K562 (cell line): ENCODE measurements around the gene FOXJ1. TPM values are rescaled to one million over a fixed set of nuclear protein-coding genes. Genes with fewer than 3 reads are reported as not detected.

Source experiments
- ARHGAP35 ChIP-seq: fragments of 450-650 bp; IDR thresholded peaks from 2 replicates; pipeline ENCODE4 v1.6.1; 2018; ENCODE audit not compliant: partially characterized antibody
- BHLHE40 ChIP-seq: IDR thresholded peaks from 2 replicates; pipeline ENCODE4 v1.6.1; 2011; ENCODE audit warnings: low read length, improper control_type of control experiment
- BRD4 ChIP-seq: fragments of 200-600 bp; sonication (generic); IDR thresholded peaks from 2 replicates; pipeline ENCODE4 v1.6.1; 2017; ENCODE audit warnings: inconsistent platforms
- CEBPG ChIP-seq, 3 experiments: fragments of 200-800 bp in 1 of 3; sonication (Bioruptor generic) in 1 of 3; sonication (generic) in 1 of 3; formaldehyde crosslinking in 1 of 3; IDR thresholded peaks in 2 of 3; conservative IDR thresholded peaks in 1 of 3; 2 replicates each; pipeline versions ENCODE4 v1.6.1 to v1.8.0; 2016 to 2022; ENCODE audit warnings: missing compliant biosample characterization in 2 of 3, missing genetic modification characterization in 2 of 3, mild to moderate bottlenecking in 1 of 3, missing genetic modification reagents in 1 of 3
- DDX20 ChIP-seq: fragments of 450-650 bp; IDR thresholded peaks from 2 replicates; pipeline ENCODE4 v1.6.1; 2016; ENCODE audit warnings: missing genetic modification characterization, low read depth, mild to moderate bottlenecking, missing compliant biosample characterization, moderate library complexity
- ESRRA ChIP-seq: fragments of 450-650 bp; IDR thresholded peaks from 2 replicates; pipeline ENCODE4 v1.6.1; 2014; ENCODE audit warnings: low read depth, mild to moderate bottlenecking, moderate library complexity, borderline replicate concordance
- HEY1 ChIP-seq: fragments of 250-450 bp; sonication (Bioruptor Pico); IDR thresholded peaks from 2 replicates; pipeline ENCODE4 v1.5.0; 2020; ENCODE audit warnings: mild to moderate bottlenecking, moderate library complexity, borderline replicate concordance
- LARP7 ChIP-seq: fragments of 450-650 bp; IDR thresholded peaks from 2 replicates; pipeline ENCODE4 v1.6.1; 2016
- POLR2A ChIP-seq: fragments of 450-650 bp; conservative IDR thresholded peaks from 2 replicates; pipeline ENCODE4 v1.6.1; 2016
- PRPF4 ChIP-seq: fragments of 200-400 bp; formaldehyde crosslinking; IDR thresholded peaks from one replicate; pipeline ENCODE4 v1.6.1; 2017; ENCODE audit warnings: low read length, low read depth, mild to moderate bottlenecking; ENCODE audit not compliant: insufficient read depth, poor library complexity, severe bottlenecking
- SMAD1 ChIP-seq: fragments of 150-350 bp; IDR thresholded peaks from 2 replicates; pipeline ENCODE4 v1.6.1; 2014; ENCODE audit warnings: low read length, low read depth; ENCODE audit not compliant: partially characterized antibody
- SRSF1 ChIP-seq: fragments of 200-400 bp; formaldehyde crosslinking; IDR thresholded peaks from 2 replicates; pipeline ENCODE4 v1.6.1; 2017; ENCODE audit warnings: mild to moderate bottlenecking, low read depth, low read length, moderate library complexity
- TCF7 ChIP-seq: sonication (generic); IDR thresholded peaks from 2 replicates; pipeline ENCODE4 v1.6.1; 2016; ENCODE audit warnings: antibody characterized with exemption, borderline replicate concordance
- U2AF2 ChIP-seq: fragments of 200-400 bp; formaldehyde crosslinking; optimal IDR thresholded peaks from 2 replicates; pipeline ENCODE3; 2017; ENCODE audit warnings: low read depth, mild to moderate bottlenecking, low read length
- WHSC1 ChIP-seq: IDR thresholded peaks from one replicate; pipeline ENCODE4 v1.6.1; 2012; ENCODE audit warnings: low read length, control low read depth, inconsistent platforms
- YBX1 ChIP-seq: fragments of 450-650 bp; IDR thresholded peaks from 2 replicates; pipeline ENCODE4 v1.7.1; 2016; ENCODE audit warnings: mild to moderate bottlenecking
- YY1 ChIP-seq, 3 experiments: IDR thresholded peaks; 2 replicates each; pipeline ENCODE4 v1.6.1; 2011; ENCODE audit warnings: low read length in 2 of 3, mild to moderate bottlenecking in 2 of 3, moderate library complexity in 2 of 3, borderline replicate concordance in 1 of 3, control low read depth in 1 of 3, low read depth in 1 of 3; ENCODE audit not compliant: insufficient read depth in 3 of 3, insufficient replicate concordance in 2 of 3, control insufficient read depth in 1 of 3, insufficient read length in 1 of 3; ENCODE audit errors: extremely low read depth in 1 of 3
- ZNF217 ChIP-seq: sonication (generic); formaldehyde crosslinking; IDR thresholded peaks from 2 replicates; pipeline ENCODE4 v1.8.0; 2022; ENCODE audit warnings: mild to moderate bottlenecking, missing genetic modification reagents
- ZNF778 ChIP-seq: fragments of 450-650 bp; formaldehyde crosslinking; IDR thresholded peaks from 2 replicates; pipeline ENCODE4 v1.4.0; 2020; ENCODE audit warnings: mild to moderate bottlenecking, moderate library complexity
- polyA plus RNA-seq, 8 experiments: library from polyadenylated mRNA; depleted of rRNA in 4 of 8; stranded (reverse) in 5 of 8; unstranded in 3 of 8; fragments of >200 nt; fragmentation: Nextera tagmentation in 2 of 8; fragmentation: Illumina TruSeq in 1 of 8; extraction: Ambion mirVana in 2 of 8; extraction: Trizol in 1 of 8; gene quantifications; 2 replicates each; pipeline versions ENCODE4 v1.2.1 to v1.2.3, GENCODE V29; 2011 to 2014; ENCODE audit warnings: inconsistent platforms in 1 of 8, missing spikeins in 1 of 8
- total RNA-seq, 7 experiments: library from RNA; depleted of rRNA in 6 of 7; stranded (reverse); fragments of >200 nt in 6 of 7; fragmentation: Illumina TruSeq in 2 of 7; extraction: Trizol in 2 of 7; gene quantifications; 2 replicates each; pipeline versions ENCODE4 v1.2.1 to v1.2.3, GENCODE V29; 2011 to 2021; ENCODE audit warnings: low replicate concordance in 1 of 7
- TF ChIP-seq, protein P1 (sequence below), 3 experiments: fragments of 200-800 bp in 1 of 3; sonication (Bioruptor generic) in 1 of 3; sonication (generic) in 1 of 3; formaldehyde crosslinking in 1 of 3; IDR thresholded peaks; 2 replicates each; pipeline versions ENCODE4 v1.6.1 to v1.8.0; 2016 to 2022; ENCODE audit warnings: mild to moderate bottlenecking in 2 of 3, missing compliant biosample characterization in 2 of 3, missing genetic modification characterization in 2 of 3, missing genetic modification reagents in 1 of 3
- TF ChIP-seq, protein P2 (sequence below): fragments of 450-650 bp; IDR thresholded peaks from 2 replicates; pipeline ENCODE4 v1.6.1; 2016; ENCODE audit warnings: antibody characterized with exemption
- TF ChIP-seq, protein P3 (sequence below): fragments of 450-650 bp; conservative IDR thresholded peaks from 2 replicates; pipeline ENCODE4 v1.6.1; 2016; ENCODE audit warnings: missing genetic modification characterization, low read depth, mild to moderate bottlenecking, control low read depth, missing compliant biosample characterization

FOXJ1 gene
- total and polyA plus RNA-seq, 9 of the 15 experiments (the other 6 are each of a cell fraction or from before 2014, with no cell fraction given) = 0.07 TPM; not detected in 8

DNA sequence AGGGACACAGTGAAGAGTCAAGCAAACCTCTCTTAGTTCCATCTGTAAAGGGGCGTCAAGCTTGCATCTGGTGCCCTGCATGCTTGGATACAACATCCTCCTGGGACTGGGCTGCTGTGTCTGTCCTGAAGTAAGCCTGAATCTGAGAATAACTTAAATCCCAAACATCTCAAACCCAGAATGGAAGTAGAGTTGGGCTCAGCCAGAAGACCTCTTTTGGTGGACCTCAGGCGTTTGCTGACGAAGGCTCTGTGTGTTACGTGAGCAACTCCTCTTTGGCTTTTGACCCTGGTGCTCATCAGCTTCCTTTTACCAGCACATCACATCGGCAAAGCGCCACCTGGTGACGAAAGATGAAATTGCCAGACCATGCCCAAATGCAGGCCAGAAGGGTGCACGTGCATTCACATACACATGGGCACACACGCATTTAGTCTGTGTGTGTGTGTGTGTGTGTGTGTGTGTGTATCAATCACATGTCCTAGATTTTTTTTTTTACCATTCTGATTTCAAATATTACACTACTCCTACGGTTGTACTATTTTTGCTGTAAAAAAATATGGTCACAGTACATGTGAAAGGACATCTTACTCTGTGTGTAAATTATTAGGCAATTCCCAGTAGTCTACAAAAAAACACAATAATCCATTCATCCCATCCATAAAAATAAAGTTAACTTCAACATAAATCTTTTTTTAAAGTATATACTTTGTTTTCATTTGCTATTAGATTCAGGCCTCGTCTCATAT is 41.1 kb upstream of the FOXJ1 start (continued):
- TF ChIP-seq, protein P1, sequence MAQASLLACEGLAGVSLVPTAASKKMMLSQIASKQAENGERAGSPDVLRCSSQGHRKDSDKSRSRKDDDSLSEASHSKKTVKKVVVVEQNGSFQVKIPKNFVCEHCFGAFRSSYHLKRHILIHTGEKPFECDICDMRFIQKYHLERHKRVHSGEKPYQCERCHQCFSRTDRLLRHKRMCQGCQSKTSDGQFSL (CRISPR knock-in tag; IDR thresholded peaks at IDR 0.05) = no peak
- TF ChIP-seq, protein P1 (tag; IDR thresholded peaks at IDR 0.05) = no peak
- TF ChIP-seq, protein P2, sequence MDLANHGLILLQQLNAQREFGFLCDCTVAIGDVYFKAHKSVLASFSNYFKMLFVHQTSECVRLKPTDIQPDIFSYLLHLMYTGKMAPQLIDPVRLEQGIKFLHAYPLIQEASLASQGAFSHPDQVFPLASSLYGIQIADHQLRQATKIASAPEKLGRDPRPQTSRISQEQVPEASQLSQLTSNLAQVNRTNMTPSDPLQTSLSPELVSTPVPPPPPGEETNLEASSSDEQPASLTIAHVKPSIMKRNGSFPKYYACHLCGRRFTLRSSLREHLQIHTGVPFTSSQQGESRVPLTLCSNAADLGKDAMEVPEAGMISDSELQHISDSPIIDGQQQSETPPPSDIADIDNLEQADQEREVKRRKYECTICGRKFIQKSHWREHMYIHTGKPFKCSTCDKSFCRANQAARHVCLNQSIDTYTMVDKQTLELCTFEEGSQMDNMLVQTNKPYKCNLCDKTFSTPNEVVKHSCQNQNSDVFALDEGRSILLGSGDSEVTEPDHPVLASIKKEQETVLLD = no peak
- no peak for TF ChIP-seq ZNF778 (CRISPR knock-in tag)
- TF ChIP-seq PRPF4 = no peak
- TF ChIP-seq POLR2A = no peak
- no peak for TF ChIP-seq HEY1 (CRISPR knock-in tag)
- TF ChIP-seq BHLHE40 = peak; percentile 99
- TF ChIP-seq YY1 (IDR thresholded peaks at IDR 0.05; ENCODE audit: borderline replicate concordance in 1 of 3, control insufficient read depth in 1 of 3, extremely low read depth in 1 of 3, insufficient read depth in 3 of 3, insufficient read length in 1 of 3, insufficient replicate concordance in 2 of 3, low read depth in 1 of 3, low read length in 2 of 3) = no peak
- TF ChIP-seq WHSC1 = no peak
- TF ChIP-seq, protein P3, sequence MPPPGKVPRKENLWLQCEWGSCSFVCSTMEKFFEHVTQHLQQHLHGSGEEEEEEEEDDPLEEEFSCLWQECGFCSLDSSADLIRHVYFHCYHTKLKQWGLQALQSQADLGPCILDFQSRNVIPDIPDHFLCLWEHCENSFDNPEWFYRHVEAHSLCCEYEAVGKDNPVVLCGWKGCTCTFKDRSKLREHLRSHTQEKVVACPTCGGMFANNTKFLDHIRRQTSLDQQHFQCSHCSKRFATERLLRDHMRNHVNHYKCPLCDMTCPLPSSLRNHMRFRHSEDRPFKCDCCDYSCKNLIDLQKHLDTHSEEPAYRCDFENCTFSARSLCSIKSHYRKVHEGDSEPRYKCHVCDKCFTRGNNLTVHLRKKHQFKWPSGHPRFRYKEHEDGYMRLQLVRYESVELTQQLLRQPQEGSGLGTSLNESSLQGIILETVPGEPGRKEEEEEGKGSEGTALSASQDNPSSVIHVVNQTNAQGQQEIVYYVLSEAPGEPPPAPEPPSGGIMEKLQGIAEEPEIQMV (tag) = no peak
- no peak for TF ChIP-seq U2AF2
- 0 out of 2 replicates have a peak, but pooled peaks have one; percentile 14 for TF ChIP-seq ESRRA
- no peak for TF ChIP-seq SRSF1
- no peak for TF ChIP-seq ARHGAP35
- TF ChIP-seq ZNF217 (CRISPR knock-in tag) = no peak
- TF ChIP-seq BRD4 = no peak
- TF ChIP-seq YBX1 = no peak
- TF ChIP-seq SMAD1 = no peak
- no peak for TF ChIP-seq TCF7
- TF ChIP-seq CEBPG (CRISPR knock-in tag; IDR thresholded peaks at IDR 0.05) = peak; percentile 30; the same call in 1 of the 2 replicates
- no peak for TF ChIP-seq CEBPG (tag; conservative IDR thresholded peaks at IDR 0.05 in 1 of 2, IDR thresholded peaks at IDR 0.05 in 1 of 2)
- TF ChIP-seq DDX20 (tag) = no peak
- TF ChIP-seq LARP7 = no peak
